ENCODE measurements around the gene MAT2B.

The MAT2B gene

DNA sequence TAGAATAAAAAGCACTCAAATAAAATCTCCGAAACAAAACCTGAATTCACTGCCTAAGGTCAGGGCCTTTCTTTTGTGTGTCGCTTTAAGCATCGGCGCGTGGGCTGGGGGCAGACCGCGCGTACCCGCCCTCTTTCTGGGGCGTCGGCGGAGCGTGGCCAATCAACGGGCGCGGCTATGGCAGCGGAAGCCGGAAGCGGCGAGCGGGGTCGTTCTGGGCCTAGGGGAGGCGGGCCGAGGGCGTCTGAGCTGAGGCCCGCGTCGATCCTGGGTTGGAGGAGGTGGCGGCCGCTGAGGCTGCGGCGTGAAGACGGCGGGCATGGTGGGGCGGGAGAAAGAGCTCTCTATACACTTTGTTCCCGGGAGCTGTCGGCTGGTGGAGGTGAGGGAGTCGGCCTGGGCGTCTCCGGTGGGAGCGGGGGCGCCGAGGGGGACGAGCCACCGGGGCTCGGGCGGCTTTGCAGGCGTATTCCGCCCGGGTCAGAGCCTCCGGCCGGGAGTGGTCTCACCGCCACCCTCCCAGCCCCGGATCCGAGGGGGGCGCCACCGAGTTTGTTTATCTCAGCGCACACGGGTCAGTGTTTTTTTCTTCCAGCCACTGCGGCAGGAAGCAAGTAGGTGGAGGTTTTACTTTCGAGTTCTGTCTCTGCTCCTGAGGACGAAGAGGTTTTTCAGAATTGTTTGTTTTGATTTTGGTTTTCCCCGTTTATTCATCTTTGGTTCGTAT is at the start of gene MAT2B:
Gene MAT2B (plus strand): TSS at position 252 of the 727 bp plus-strand sequence. CDS start 68 bp downstream, at position 320.
- DNase-seq = peak; percentile 97

DNA sequence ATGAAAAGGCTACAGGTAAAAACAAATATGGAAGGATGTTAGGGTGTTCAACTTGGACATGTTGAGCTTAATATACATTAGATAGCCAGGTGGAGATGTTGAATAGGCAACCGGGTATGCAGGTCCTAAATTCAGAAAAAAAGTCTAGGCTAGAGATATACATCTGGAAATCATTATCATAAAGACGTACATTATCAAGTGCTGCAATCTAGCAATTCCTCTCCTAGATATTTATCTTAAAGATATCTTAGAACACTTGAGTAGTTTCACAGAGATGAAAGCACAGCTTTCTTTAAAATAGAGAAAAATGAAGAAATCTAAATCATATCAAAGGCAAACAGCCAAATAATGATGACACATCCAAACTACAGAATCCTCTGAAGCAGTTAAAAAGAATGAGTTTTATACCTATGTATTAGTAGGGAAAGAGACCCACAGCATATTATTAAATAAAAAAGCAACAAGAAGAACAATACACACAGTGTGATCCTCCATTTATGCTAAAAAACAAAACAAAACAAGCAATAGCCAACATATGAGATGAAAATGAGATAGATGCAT is 49.3 kb upstream of the MAT2B start:
- DNase-seq = no peak

DNA sequence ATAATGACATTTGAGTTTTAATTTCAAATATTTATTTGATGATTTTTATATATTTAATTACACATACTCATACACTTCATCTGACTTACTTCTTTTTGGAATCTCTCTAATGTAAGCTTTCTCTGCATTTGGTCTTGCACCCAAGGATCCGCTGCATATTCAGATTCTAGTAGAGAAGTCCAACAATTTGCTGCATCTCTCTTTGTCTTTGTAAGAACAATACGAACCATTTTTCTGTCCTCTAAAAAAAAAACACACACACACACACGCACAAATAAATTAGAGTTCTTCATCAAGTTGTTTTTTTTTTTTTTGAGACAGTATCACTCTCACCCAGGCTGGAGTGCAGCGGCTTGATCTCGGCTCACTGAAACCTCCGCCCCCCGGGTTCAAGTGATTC is 48.6 kb upstream of the MAT2B start:
- no peak for DNase-seq

DNA sequence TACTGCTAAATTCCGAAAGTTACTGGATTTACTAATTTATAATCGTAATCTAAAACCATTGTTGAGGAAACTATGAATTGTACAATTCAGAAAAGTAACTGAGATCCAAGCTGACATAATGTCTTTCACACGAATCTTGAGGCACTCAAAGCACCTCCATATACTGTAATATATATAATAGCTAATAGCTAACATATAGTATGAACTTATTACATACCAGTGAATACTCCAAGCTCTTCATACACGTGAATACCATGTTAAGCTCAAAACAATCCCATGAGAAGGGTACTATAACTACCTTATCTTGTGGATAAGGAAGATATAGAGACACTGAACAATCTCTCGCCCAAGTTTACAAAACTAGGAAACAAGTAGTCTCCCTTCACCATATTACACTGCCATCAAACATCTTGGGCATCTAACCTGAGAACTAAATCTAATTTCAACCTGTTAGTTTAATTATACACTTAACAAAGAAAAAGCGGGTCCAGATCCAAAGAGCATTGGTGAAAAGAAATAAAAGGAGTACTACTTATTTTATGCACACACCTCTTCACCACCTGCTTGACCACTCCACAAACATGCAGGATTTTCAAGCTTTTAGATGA is 46.5 kb upstream of the MAT2B start:
- no peak for DNase-seq

DNA sequence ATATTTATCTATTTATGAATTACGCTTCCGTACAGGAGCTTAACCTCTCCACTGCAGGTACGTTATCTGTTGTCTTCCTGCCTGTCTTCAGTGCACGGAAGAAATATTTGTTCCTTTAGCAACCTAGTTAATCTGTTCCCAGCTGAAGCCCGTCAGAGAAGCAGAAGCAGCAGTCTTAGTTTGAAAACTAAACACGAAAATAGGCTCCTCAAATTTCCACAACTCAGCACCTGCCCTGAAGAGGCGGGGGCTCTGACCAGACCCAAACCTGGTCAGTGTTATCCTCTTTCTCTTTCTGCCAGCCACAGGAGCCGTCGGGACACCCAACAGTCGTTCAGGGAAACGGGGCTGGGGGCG is 46.0 kb upstream of the MAT2B start:
- DNase-seq = no peak

DNA sequence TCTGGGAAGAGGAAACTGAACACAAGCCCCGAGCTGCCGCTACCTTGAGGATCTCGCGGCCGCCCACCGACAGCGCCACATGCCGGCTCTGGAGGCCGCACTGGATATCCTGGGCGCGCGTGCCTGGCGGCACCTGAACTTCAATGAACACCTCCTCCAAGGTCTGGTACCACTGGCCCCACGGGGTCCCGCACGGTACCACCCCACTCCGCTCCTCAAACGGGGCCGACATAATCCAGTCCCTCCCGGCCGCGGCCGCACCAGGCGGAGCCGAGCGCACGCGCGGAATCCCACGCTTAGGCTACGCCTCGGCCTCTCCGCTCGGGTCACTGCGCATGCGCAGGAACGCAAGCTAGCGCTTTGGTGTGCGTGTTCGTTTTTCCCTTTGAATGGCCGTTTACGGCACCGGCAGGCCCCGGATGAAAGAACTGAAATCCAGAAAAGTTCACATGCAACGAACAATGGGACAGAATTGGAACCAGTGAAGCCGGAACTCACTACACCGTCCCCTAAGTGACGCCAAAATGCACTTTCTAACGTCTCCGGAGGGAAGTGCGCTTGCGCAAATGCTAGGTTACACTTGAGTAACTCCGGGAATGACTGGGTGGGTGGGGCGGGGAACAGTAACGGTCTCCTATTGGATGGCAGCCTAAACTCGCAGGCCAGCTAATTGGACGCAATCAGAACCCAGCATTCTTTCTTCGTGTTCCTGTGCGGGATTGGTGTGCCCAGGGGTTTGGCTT is 45.4 kb upstream of the MAT2B start, which contains the start of gene NUDCD2:
Gene NUDCD2 (minus strand): TSS at position 284 of the 743 bp plus-strand sequence. CDS start 52 bp downstream, at position 232.
- DNase-seq = peak; percentile 99

DNA sequence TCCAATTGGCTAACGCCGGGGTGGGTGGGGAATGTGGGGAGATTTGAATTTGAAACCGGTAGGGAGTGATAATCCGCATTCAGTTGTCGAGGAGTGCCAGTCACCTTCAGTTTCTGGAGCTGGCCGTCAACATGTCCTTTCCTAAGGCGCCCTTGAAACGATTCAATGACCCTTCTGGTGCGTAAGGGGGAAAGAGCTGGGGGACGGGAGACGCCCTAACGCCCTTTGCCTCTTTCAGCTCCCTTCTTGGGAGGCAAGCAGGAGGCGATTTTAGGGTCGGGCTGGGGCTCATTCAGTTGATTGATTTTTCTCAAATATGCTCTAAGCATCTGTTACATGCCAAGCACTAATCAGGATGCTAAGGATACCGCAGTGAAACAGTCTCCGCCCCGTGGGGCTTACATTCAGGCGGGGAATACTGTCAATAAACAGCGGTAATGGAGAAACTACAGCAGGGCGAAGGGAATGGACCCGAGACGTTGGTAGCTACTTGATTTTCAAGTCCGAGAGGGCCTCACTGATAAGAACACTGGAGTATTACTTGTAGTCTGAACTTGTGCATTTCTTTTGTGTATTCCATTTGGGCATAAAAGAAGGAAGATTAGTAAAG is 44.8 kb upstream of the MAT2B start, which contains the start of gene HMMR:
Gene HMMR (plus strand): TSS at position 71 of the 610 bp plus-strand sequence. CDS start 61 bp downstream, at position 132.
- no peak for DNase-seq

DNA sequence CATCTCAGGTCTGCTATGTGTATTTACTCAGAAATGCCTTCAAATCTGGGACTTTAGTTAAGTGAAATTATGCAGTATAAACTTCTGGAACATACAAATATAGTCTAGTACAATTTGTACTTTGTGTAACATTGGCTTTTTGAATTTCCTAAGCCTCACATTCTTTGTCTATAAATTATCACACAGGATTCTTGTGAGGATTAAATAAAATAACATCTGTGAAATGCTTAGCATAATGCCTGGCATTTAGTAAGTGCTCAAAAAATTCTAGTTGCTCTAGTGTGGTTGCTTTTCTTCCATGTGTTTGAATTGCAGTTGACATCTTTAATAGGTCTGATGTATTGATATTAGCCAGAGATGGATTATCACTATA is 42.4 kb upstream of the MAT2B start:
- no peak for DNase-seq

DNA sequence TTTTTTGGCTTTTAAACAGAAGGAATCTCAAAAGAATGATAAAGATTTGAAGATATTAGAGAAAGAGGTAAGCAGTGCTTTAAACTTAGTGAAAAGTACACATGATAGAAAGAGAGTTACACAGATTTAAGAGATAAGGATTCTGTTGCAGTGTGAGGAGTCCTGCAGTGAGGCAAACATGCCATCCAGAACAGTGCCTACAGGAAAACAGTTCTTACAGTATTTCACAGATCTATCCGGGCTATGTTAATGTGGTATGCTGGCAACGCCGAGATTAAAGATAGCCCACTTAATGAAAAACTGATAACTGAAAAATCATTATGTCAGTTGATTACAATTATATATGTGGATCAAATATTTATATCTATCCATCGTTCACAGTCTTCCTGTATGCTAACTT is 37.7 kb upstream of the MAT2B start:
- no peak for DNase-seq

DNA sequence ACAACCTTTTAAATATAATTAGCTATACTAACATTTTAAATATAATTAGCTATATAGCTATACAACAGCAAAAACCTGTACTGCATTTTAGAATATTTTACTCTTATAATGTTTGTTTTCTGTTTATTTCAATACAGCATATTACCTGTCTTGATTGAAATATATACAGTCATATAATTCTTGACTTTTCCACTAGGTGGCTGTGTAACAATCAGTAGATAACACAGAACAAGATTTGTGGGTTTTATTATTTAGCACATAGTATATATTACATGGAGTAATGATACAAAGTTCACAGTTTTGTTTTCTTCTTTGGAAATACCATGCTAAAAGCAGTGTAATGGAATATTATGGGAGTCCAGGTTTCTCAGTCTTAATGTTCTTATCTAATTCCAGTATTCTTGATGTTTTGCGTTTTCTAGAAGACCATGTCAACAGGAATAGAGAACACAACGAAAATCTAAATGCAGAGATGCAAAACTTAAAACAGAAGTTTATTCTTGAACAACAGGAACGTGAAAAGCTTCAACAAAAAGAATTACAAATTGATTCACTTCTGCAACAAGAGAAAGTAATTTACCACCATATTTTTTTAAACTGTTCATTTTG is 31.7 kb upstream of the MAT2B start:
- DNase-seq = no peak

DNA sequence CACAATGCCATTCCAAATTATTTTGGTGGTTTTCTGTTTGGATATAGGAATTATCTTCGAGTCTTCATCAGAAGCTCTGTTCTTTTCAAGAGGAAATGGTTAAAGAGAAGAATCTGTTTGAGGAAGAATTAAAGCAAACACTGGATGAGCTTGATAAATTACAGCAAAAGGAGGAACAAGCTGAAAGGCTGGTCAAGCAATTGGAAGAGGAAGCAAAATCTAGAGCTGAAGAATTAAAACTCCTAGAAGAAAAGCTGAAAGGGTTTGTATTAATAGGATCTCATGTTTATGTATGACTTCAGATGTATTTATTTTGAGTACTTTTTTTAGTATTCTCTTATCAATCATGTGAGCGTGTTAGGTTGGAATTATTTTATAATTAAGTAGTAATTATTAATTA is 30.0 kb upstream of the MAT2B start:
- peak; percentile 27 for DNase-seq

DNA sequence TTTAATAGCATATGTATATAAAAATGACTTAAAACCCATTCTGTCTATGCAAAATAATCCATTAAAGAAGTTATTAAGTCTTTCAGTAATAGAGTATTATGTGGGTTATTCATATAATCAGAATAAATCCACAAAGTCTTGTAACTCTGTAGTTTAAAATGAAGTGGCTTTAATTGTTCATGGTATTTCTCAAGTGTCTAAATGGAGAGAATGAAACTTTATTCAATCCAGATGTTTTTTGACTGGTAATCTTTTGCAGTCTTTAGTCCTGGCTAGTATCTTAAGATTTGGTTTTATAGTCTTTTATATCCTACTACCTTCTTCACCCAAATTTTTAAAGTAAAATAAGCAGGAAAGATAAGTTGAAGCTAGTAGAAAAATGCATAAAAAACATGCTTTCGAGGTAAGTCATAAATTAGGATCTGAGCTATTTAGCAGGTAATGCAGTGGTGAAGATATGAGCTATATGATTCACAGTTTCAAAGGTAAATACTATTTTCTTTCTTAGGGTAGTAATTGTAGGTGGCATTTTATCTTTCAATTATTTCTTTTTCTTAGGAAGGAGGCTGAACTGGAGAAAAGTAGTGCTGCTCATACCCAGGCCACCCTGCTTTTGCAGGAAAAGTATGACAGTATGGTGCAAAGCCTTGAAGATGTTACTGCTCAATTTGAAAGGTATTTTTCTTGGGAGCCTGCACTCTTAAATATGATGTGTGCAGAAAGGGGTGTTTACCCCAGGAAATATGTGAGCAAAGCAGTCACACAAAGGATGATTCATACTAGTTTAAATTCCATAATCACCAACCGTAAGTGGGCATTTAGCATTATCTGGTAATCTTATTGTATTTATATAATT is 27.1 kb upstream of the MAT2B start:
- no peak for DNase-seq

DNA sequence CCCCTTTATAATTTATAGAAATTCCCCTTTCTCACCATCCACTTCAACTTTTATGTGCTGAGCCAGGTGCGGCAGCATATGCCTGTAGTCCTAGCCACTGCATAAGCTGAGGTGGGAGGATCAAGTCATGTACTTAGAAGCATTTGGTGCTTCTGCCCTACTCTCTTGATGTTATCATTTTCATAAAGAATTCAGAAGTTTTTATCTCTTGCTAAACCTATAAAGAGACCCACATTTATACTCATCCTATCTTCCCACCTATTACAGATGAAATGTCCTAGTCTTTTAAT is 26.5 kb upstream of the MAT2B start:
- DNase-seq = no peak

DNA sequence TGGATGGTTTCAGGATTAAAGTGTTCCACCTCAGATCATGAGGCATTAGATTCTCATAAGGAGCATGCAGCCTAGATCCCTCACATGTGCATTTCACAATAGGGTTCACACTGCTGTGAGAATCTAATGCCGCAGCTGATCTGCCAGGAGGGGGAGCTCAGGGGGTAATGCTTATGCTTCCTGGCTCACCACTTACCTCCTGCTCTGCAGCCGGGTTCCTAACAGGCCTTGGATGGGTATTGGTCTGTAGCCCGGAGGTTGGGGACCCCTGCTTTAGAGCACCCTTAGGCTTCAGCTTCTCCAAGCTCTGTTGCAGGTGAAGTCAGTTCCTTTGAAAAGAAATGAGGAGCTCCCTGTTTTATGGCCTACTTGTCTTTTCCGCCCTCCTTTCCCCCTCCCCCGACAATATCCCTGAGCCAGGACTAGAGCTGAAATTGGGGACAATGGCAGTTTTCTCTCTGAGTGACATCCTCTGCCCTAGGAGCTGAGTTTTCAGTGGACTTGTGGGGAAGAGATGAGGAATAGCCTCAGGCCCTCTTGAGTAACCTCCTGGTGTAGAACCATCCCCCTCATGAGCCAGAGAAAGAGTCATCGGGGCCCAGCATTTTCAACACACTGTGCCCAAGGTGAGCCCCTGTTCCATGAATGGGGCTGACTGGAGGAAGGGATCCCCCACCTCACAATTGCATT is 16.2 kb upstream of the MAT2B start:
- peak; percentile 18 for DNase-seq

DNA sequence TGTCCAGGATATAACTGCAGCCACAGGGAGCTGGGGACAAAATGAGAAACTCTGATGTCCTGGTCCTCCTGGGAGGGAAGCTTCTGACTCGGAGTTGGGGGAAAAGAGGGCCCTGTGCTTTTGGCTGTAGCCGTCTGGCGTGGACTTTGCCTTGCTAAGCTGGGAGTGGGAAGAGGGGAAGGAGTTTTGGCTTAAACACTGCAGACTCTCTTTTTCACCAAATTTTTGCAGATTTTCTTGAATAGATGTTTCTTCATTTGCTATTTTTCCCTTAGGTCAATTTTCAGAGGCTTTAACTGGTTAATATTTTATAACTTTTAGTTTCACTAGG is 15.7 kb upstream of the MAT2B start:
- no peak for DNase-seq

DNA sequence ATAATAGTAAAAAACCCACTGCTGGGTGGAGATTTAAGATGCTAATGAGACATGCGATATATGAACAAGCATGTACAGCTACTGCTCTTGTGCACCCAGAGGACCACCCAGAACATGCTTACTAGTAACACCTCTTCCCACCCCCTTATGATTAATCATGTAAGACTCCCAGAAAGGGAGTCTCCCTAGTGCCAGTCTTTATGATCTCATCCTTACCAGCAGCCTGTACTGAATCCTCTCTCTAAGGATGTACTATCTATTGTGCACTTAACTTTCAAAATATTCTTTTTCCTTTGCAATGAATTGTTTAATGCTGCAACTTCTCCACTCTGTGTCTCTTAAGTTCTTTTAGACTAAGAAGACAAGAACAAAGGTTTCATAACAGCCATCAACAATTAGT is 9.1 kb upstream of the MAT2B start:
- no peak for DNase-seq

DNA sequence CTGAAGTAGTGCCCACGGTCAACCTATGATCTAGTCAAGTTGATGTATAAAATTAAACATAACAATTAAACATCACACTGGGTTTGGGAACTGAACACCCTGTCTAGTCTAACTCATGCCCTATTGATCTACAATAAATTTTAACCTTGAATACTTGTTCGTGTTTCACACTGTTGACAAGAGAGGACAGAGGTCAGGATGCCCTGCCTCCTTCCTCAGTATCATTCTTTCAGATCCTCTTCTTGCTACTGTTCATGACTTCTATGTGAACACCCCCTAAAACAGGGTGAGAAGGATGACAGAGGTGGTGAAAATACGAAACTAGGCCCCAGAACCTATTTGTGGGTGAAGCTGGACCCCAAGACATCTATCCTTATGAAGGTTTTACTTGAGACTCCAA is 8.1 kb upstream of the MAT2B start:
- no peak for DNase-seq

DNA sequence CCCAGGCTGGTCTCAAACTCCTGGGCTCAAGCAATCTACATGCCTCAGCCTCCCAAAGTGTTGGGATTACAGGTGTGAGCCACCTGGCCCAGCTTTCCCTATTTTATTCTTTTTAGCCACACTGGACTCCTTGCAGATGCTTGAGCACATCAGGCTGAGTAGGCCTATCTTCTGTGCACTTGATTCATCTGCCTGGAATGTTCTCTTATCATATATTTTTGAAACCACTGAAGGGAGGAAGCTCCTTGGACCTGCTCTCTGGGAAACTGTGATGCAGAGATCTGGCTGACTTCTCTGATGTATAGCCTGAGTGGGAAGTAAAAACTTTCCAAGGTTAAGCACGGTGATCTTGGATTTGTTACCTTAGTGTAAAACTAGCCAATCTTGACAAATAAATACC is 6.5 kb upstream of the MAT2B start:
- DNase-seq = no peak

DNA sequence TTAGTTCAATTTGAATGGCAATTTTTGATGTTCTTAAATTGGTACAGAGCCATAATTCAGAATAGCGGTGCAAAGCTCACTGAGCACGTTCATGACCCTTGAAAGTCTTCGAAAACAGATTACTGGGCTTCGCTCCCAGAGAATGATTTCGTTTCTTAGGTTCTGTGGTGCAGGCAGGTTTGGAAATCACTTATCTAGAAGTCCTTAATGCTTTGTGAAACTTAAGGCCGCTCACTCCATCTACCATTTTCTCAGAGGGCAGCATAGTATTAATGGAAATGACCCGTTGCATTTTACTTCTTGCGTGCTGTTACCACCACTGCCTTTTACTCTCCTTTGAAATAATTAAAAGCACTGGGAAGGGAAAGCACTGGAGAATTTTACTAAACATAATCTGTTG is 2.9 kb upstream of the MAT2B start:
- no peak for DNase-seq

DNA sequence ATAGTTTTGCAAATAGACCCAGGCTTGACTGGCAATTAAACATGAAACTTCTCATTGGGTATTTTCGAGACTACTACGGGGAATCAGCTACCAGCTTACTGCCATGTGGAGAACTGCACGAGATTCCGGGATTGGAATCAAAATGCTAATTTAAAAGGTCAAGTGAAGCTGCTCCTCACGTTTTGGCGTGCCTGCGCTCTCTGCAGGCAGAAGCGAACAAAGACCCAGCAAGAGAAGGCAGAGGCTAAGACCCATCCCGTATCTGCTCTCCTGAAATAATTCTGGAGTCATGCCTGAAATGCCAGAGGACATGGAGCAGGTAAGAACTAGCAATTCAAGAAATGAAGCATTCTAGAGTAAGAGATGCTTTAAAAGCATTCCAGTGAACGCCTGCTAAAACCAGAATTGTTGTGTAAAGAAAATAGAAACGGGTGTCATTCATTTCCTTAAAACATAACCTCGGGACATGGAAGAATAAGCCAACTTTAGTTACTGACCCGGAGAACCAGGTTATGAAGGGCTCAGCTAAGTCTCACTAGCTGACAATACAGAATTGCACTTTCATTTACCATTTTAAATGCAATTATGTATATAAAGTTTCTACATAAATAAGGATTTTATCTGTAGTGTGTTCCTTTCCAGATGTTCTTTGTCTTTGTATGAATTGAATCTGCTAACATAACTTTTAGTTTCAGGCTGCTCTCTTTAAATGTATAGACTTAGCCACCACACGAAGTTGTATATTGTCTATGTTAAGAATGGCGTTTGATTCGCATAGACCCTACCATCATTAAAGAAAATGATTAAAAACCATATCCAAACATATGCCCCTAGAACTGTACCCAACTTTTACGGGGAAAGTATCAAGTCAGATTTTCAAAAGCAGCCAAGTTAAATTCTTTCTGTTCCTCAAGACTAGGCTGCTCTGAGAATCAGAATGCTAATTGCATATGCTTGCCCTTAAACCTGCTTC is 2.0 kb upstream of the MAT2B start:
- peak; percentile 68 for DNase-seq
